ENCODE measurements around the gene RFX7. TPM values are rescaled to one million over a fixed set of nuclear protein-coding genes. Genes with fewer than 3 reads are reported as not detected.

Gene RFX7
- total and polyA plus RNA-seq, 8 donors, result 1.3 to 12.4 (median 5.5) TPM

DNA sequence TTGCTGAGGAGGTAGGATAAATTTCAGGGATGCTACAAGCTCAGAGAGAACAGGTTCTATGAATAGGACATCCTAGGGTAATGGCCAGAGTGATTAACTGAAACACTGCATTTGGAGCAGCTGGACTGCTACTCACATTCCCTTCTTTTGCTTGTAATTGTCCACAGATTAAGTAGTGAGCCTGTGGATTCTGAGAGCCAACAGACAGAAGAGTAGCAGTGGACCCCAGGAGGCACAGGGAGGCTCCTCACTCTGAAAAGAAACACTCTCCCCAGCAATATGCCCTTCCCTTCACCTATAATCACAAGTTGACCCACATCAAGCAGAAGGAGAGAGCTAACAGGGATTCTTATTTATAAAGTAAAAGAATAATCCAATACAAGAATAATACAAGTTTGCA, 10.6 kb upstream of the RFX7 start:
- H3K4me1 ChIP-seq, result no peaks in the 10 kb centered on the region
- TF ChIP-seq, protein P1, sequence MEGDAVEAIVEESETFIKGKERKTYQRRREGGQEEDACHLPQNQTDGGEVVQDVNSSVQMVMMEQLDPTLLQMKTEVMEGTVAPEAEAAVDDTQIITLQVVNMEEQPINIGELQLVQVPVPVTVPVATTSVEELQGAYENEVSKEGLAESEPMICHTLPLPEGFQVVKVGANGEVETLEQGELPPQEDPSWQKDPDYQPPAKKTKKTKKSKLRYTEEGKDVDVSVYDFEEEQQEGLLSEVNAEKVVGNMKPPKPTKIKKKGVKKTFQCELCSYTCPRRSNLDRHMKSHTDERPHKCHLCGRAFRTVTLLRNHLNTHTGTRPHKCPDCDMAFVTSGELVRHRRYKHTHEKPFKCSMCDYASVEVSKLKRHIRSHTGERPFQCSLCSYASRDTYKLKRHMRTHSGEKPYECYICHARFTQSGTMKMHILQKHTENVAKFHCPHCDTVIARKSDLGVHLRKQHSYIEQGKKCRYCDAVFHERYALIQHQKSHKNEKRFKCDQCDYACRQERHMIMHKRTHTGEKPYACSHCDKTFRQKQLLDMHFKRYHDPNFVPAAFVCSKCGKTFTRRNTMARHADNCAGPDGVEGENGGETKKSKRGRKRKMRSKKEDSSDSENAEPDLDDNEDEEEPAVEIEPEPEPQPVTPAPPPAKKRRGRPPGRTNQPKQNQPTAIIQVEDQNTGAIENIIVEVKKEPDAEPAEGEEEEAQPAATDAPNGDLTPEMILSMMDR (IDR thresholded peaks at IDR 0.05), result no peak
- DNase-seq (no peak), FAIRE-seq (no peak), ATAC-seq (no peak)
- no peaks in the 10 kb centered on the region for H3K36me3 ChIP-seq
- no peaks in the 10 kb centered on the region for H3K9me3 ChIP-seq
- intact Hi-C loops (cut with DNase I), result no loop called here
- H3K27me3 ChIP-seq, result no peaks in the 10 kb centered on the region
- H3K27ac ChIP-seq, result no peak overlapping the region
- H3K4me3 ChIP-seq, result no peak overlapping the region

DNA sequence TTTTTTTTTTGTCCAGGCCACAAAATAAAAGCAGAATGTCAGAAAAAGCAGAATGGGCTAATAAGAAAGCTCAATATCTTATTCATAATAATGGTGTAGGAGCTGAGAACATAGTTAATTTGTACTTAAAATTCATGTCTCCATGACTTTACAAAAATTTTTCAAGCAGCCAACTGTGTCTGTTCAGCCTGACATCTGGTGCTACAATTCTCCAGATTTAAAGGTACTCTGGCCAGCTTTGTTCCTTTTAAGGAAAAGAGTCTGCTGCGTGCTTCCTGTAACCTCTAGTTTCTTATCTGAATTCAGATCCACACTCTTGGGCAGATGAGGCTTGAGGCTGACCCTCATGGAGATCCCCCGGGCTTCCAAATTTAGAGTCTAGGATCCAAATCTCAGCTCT, 8.7 kb upstream of the RFX7 start:
- H3K27me3 ChIP-seq, result no peaks in the 10 kb centered on the region
- peaks cover 0 to 8% (median 3%) of the 10 kb centered on the region in 3 donors for H3K4me1 ChIP-seq
- FAIRE-seq (no peak), DNase-seq (no peak), ATAC-seq (no peak)
- no peaks in the 10 kb centered on the region for H3K9me3 ChIP-seq
- TF ChIP-seq, protein P1 (IDR thresholded peaks at IDR 0.05), result no peak
- intact Hi-C loops (cut with DNase I), result no loop called here
- WGBS, 2 donors, result 70 to 87% methylated on average over 2 of the region's 2 CpGs
- no peak overlapping the region for H3K4me3 ChIP-seq
- no peak overlapping the region for H3K27ac ChIP-seq
- no peaks in the 10 kb centered on the region for H3K36me3 ChIP-seq

DNA sequence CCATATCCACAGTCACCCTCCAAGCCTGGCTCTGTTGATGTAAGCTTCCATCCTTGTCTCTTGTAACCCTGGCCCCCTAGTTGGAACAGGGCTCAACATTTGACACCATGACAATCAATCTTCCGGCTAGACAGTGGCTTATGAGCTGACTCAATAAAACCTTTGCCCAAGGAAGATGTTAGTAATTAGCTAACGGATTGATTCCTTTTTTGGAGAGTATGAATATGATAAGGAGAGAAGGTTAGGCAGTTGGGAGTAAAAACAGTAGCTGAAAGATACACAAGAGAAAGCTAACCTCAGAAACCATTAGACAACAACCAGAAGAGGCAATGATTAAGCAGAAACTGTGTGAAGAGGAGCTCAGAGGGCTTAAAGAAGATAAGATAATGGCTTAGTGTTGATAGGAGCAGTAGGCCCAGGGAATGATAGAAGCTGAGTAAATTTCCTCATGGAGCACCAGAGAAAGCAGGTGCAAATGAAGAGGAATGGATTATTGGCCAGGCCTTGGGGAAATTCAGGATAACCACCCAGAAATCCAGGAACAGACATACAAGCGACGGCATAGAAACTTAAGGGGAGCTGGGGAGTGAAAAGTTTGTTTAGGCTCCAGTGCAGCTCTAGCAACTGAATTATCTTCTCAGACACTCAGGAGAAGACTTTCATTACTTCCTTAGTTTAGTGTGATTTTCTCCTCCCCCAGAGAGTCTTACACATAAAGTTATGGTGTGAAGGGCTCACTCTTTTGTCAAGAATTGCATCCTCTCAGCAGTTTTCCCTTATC, 7.8 kb upstream of the RFX7 start:
- no peak for DNase-seq
- TF ChIP-seq, protein P1 (IDR thresholded peaks at IDR 0.05), result no peak
- H3K27me3 ChIP-seq, result no peaks in the 10 kb centered on the region
- H3K27ac ChIP-seq, result no peak overlapping the region
- no peaks in the 10 kb centered on the region for H3K9me3 ChIP-seq
- whole genome bisulfite sequencing, 2 donors, result 83 to 85% methylated on average over 4 of the region's 4 CpGs
- peaks cover 0 to 8% (median 3%) of the 10 kb centered on the region in 3 donors for H3K4me1 ChIP-seq
- ATAC-seq, result no peak
- FAIRE-seq, result no peak
- H3K4me3 ChIP-seq, result no peak overlapping the region
- intact Hi-C loops (cut with DNase I), result no loop called here
- H3K36me3 ChIP-seq, result no peaks in the 10 kb centered on the region

DNA sequence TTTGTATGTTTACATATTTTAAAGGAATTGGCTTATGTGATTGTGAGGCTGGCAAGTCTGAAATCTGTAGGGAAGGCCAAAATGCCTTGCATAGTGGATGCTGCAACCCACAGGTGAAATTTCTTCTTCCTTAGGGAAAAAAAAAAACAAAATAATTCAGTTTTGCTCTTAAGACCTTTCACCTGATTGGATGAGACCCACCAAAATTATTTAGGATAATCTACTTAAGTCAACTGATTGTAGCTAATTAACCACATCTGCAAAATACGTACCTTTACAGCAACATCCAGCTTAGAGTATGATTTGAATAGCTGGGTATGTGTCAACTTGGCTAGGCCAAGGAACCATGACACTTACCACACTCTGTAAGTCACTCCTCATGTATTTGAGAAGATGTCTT, 6.9 kb upstream of the RFX7 start:
- Histone ChIP-seq H3K36me3 (no peaks in the 10 kb centered on the region), H3K9me3 (no peaks in the 10 kb centered on the region), H3K27me3 (no peaks in the 10 kb centered on the region), H3K27ac (no peak overlapping the region), H3K4me3 (no peak overlapping the region), H3K4me1 (peaks cover under 1 to 10% (median 3%) of the 10 kb centered on the region in 3 donors)
- FAIRE-seq, result no peak
- DNase-seq, result no peak
- WGBS, 2 donors, result 89 to 97% methylated on average over 1 of the region's 1 CpG
- no peak for ATAC-seq
- TF ChIP-seq, protein P1 (IDR thresholded peaks at IDR 0.05), result no peak
- intact Hi-C loops (cut with DNase I), result no loop called here

DNA sequence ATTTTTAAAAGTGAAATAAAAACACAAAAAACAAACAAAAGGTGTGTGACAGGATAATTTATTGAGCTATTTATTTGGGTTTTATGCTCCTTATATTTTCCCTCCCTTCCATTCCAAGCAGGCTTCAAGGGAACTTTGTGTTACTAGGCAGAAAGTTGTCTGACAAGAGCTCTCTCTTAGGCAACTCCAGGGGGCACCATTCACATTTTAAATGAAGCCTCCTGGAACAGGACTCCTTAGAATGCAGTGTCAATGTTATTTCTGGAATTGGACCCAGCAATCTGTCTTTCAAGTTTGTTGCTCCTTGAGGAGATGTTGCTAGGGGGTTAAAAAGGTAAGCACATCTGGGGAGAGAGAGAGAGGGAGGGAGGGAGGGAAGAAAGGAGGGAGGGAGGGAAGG, 5.4 kb upstream of the RFX7 start:
- Histone ChIP-seq H3K27ac (no peak overlapping the region), H3K36me3 (no peaks in the 10 kb centered on the region), H3K27me3 (no peaks in the 10 kb centered on the region), H3K9me3 (no peaks in the 10 kb centered on the region), H3K4me3 (no peak overlapping the region), H3K4me1 (peaks cover 3 to 18% (median 7%) of the 10 kb centered on the region in 3 donors)
- TF ChIP-seq, protein P1 (IDR thresholded peaks at IDR 0.05), result no peak
- no peak for ATAC-seq
- FAIRE-seq, result no peak
- no peak for DNase-seq
- intact Hi-C loops (cut with DNase I), result no loop called here
